Measurements from ENCODE around the gene RDH5. TPM values are rescaled to one million over a fixed set of nuclear protein-coding genes. Genes with fewer than 3 reads are reported as not detected.

The RDH5 gene
- polyA plus RNA-seq, 1 of the 3 experiments (the other 2 are of a cell fraction): 5.2 TPM

- TF ChIP-seq REST (IDR thresholded peaks at IDR 0.05; ENCODE audit: low read depth, low read length) (no peak), SMC3 (IDR thresholded peaks at IDR 0.05; ENCODE audit: low read depth, low read length) (no peak), GABPA (IDR thresholded peaks at IDR 0.05; ENCODE audit: low read depth) (no peak), ELF1 (IDR thresholded peaks at IDR 0.05) (no peak), TAF1 (IDR thresholded peaks at IDR 0.05; ENCODE audit: borderline replicate concordance, low read depth, low read length) (no peak)
These were observed 13.5 kb upstream of the RDH5 start (continued) for GRCh38 chr12:55706568-55707218.

- no peak for DNase-seq
- Histone ChIP-seq H3K4me1 (ENCODE audit: control insufficient read depth in 1 of 2, insufficient read depth in 2 of 2, low read depth in 1 of 2, low read length in 1 of 2) (peaks cover 11 to 12% of the 10 kb centered on the region in 2 experiments; a peak in 2 of 4 replicates), H3K9me3 (no peaks in the 10 kb centered on the region), H3K36me3 (replicated peaks in 1 of 2; ENCODE audit: control insufficient read depth in 1 of 2, insufficient read depth in 2 of 2, low read length in 1 of 2) (no peaks in the 10 kb centered on the region), H3K79me2 (ENCODE audit: insufficient read depth) (no peaks in the 10 kb centered on the region), H3K9ac (peak overlapping the region; percentile 41; the same call in 1 of the 2 replicates), H3K27me3 (ENCODE audit: insufficient read depth) (no peaks in the 10 kb centered on the region; the same call in 1 of the 2 replicates), H3F3A (replicated peaks; ENCODE audit: insufficient read depth) (no peaks in the 10 kb centered on the region), H3K9me2 (no peaks in the 10 kb centered on the region), H4K20me1 (ENCODE audit: insufficient read depth) (no peaks in the 10 kb centered on the region), H3K27ac (ENCODE audit: low read depth in 2 of 2, low read length in 1 of 2) (no peak overlapping the region), H3K4me3 (ENCODE audit: low read depth in 2 of 2, low read length in 1 of 2) (peak overlapping the region; percentile 51 to 69), H2AFZ (ENCODE audit: low read depth) (0 out of 2 replicates have a peak overlapping the region, but pooled peaks have one; percentile 63), H3K4me2 (peak overlapping the region; percentile 87)
- TF ChIP-seq PBX3 (IDR thresholded peaks at IDR 0.05) (0 out of 2 replicates have a peak, but pooled peaks have one; percentile 3), USF1 (IDR thresholded peaks at IDR 0.05; ENCODE audit: borderline replicate concordance, low read depth) (no peak), RFX5 (IDR thresholded peaks at IDR 0.05; ENCODE audit: low read length) (no peak), NRF1 (IDR thresholded peaks at IDR 0.05; ENCODE audit: low read depth, low read length) (no peak)
- CTCF ChIA-PET: interaction anchor here (1.1 to 2.0 kb wide), 5 partner anchors 14 to 63 kb away, joined by 3 to 8 read pairs (median 5); no protein-coding TSS in a partner anchor
- 26% methylated on average over 8 of the region's 22 CpGs for WGBS (ENCODE audit: low lambda C conversion rate)
- POLR2A ChIA-PET: interaction anchor here (0.6 to 1.2 kb wide), 2 partner anchors 9 to 21 kb away, joined by 4 to 6 read pairs; partner anchors contain the start of genes BLOC1S1 and CD63
These were observed 12.9 kb upstream of the RDH5 start for GRCh38 chr12:55707219-55707671.
